CD14-positive monocyte (primary cell): ENCODE data around the gene IFT74. TPM values are rescaled to one million over a fixed set of nuclear protein-coding genes. Genes with fewer than 3 reads are reported as not detected.

Experiments
- DNase-seq, 3 donors: peaks; one replicate each; pipeline ENCODE4 v3.0.0-alpha.2; 2011 to 2022
- H2AFZ ChIP-seq: 2 replicates; pipeline ENCODE4 v1.6.0; 2012; ENCODE audit warnings: mild to moderate bottlenecking, low read depth, low read length, inconsistent platforms; ENCODE audit not compliant: insufficient read depth, poor library complexity, severe bottlenecking
- H3K27ac ChIP-seq, 2 donors: 1 replicate in 1 of 2; 2 replicates in 1 of 2; pipeline ENCODE4 v1.5.1; 2012 to 2013; ENCODE audit warnings: low read length in 2 of 2, control low read depth in 1 of 2, inconsistent platforms in 1 of 2, low read depth in 1 of 2, mild to moderate bottlenecking in 1 of 2
- H3K27me3 ChIP-seq, 2 donors: one replicate each; pipeline versions ENCODE4 v1.6.0 to v1.6.1; 2011 to 2013; ENCODE audit warnings: low read length in 2 of 2; ENCODE audit not compliant: control insufficient read depth in 2 of 2, insufficient read depth in 2 of 2
- H3K36me3 ChIP-seq, 2 donors: replicated peaks in 1 of 2; 1 replicate in 1 of 2; 2 replicates in 1 of 2; pipeline versions ENCODE4 v1.5.1 to v1.6.1; 2012 to 2013; ENCODE audit warnings: low read length in 2 of 2, control low read depth in 1 of 2, inconsistent platforms in 1 of 2, mild to moderate bottlenecking in 1 of 2; ENCODE audit not compliant: insufficient read depth in 2 of 2, control insufficient read depth in 1 of 2
- H3K4me1 ChIP-seq, 2 donors: 1 replicate in 1 of 2; 2 replicates in 1 of 2; pipeline versions ENCODE4 v1.5.1 to v1.6.1; 2012 to 2013; ENCODE audit warnings: low read length in 2 of 2, control low read depth in 1 of 2, inconsistent platforms in 1 of 2, mild to moderate bottlenecking in 1 of 2, moderate library complexity in 1 of 2; ENCODE audit not compliant: insufficient read depth in 2 of 2, control insufficient read depth in 1 of 2
- H3K4me2 ChIP-seq: replicated peaks from 2 replicates; pipeline ENCODE3; 2012; ENCODE audit warnings: low read length, moderate library complexity, mild to moderate bottlenecking; ENCODE audit not compliant: poor library complexity, severe bottlenecking; ENCODE audit errors: extremely low read depth
- H3K4me3 ChIP-seq, 3 experiments: fragments of 200-600 bp in 1 of 3; sonication (generic) in 1 of 3; replicated peaks in 1 of 3; 1 replicate in 2 of 3; 2 replicates in 1 of 3; pipeline ENCODE4 v1.5.1; 2011 to 2013; ENCODE audit warnings: low read length in 3 of 3, mild to moderate bottlenecking in 3 of 3, control low read depth in 2 of 3, low read depth in 2 of 3, inconsistent platforms in 1 of 3, moderate library complexity in 1 of 3
- H3K79me2 ChIP-seq: 2 replicates; pipeline ENCODE4 v1.6.0; 2012; ENCODE audit warnings: mild to moderate bottlenecking, control low read depth, inconsistent platforms, low read length, moderate library complexity; ENCODE audit not compliant: insufficient read depth
- H3K9ac ChIP-seq: 2 replicates; pipeline ENCODE4 v1.6.0; 2017; ENCODE audit warnings: low read length, mild to moderate bottlenecking; ENCODE audit not compliant: insufficient read depth, poor library complexity, severe bottlenecking
- H3K9me3 ChIP-seq, 2 donors: replicated peaks in 1 of 2; 1 replicate in 1 of 2; 2 replicates in 1 of 2; pipeline versions ENCODE4 v1.5.1 to v1.6.1; 2012 to 2013; ENCODE audit warnings: low read length in 2 of 2, control low read depth in 1 of 2; ENCODE audit not compliant: control insufficient read depth in 1 of 2, insufficient read depth in 1 of 2
- H4K20me1 ChIP-seq: 2 replicates; pipeline ENCODE4 v1.6.0; 2012; ENCODE audit warnings: mild to moderate bottlenecking, low read length, control low read depth, moderate library complexity; ENCODE audit not compliant: insufficient read depth
- H3K27ac Mint-ChIP-seq, 7 donors: one replicate each; pipeline ENCODE4 v1.8.0; 2020; ENCODE audit warnings: mild to moderate bottlenecking in 7 of 7, mixed read lengths in 7 of 7, moderate library complexity in 6 of 7, inconsistent platforms in 2 of 7
- H3K27me3 Mint-ChIP-seq, 3 donors: one replicate each; pipeline ENCODE4 v1.8.0; 2021 to 2022; ENCODE audit warnings: low read depth in 3 of 3, mild to moderate bottlenecking in 3 of 3, mixed read lengths in 3 of 3, moderate library complexity in 3 of 3, inconsistent platforms in 1 of 3
- H3K36me3 Mint-ChIP-seq, 2 donors: one replicate each; pipeline ENCODE4 v1.8.0; 2020; ENCODE audit warnings: mixed read lengths in 2 of 2, inconsistent platforms in 1 of 2, mild to moderate bottlenecking in 1 of 2
- H3K4me1 Mint-ChIP-seq: one replicate; pipeline ENCODE4 v1.8.0; 2020; ENCODE audit warnings: mild to moderate bottlenecking, mixed read lengths
- H3K4me3 Mint-ChIP-seq, 2 donors: one replicate each; pipeline ENCODE4 v1.8.0; 2020; ENCODE audit warnings: mild to moderate bottlenecking in 2 of 2, mixed read lengths in 2 of 2, moderate library complexity in 1 of 2
- H3K9me3 Mint-ChIP-seq, 7 donors: one replicate each; pipeline ENCODE4 v1.8.0; 2020 to 2022; ENCODE audit warnings: mixed read lengths in 7 of 7, mild to moderate bottlenecking in 6 of 7, moderate library complexity in 6 of 7, inconsistent platforms in 2 of 7
- WGBS: methylation state at CpG from one replicate; pipeline ENCODE4 v1.1.5; 2013; ENCODE audit warnings: missing lambda C conversion rate; ENCODE audit not compliant: insufficient coverage; 5-methylcytosine and 5-hydroxymethylcytosine counted together
- intact Hi-C, 2 donors: fragments of 100-400 bp; cut with micrococcal nuclease; formaldehyde crosslinking; loops; one replicate each; pipeline versions ENCODE4 v1.15.0 to v1.15.1; 2023
- polyA plus RNA-seq, 3 donors: library from polyadenylated mRNA; depleted of rRNA in 1 of 3; unstranded in 2 of 3; stranded (reverse) in 1 of 3; fragments of 300-500 nt in 2 of 3; fragments of >200 nt in 1 of 3; fragmentation: Illumina TruSeq in 2 of 3; gene quantifications; 1 replicate in 2 of 3; 2 replicates in 1 of 3; pipeline ENCODE4 v1.2.3, GENCODE V29; 2012 to 2021
- TF ChIP-seq, protein P1 (sequence below): fragments of 200-600 bp; IDR thresholded peaks from one replicate; pipeline ENCODE4 v1.8.0; 2022; ENCODE audit warnings: antibody characterized with exemption, mild to moderate bottlenecking

Gene IFT74
- polyA plus RNA-seq, 3 donors: 2.6 to 6.0 (median 3.7) TPM

DNA sequence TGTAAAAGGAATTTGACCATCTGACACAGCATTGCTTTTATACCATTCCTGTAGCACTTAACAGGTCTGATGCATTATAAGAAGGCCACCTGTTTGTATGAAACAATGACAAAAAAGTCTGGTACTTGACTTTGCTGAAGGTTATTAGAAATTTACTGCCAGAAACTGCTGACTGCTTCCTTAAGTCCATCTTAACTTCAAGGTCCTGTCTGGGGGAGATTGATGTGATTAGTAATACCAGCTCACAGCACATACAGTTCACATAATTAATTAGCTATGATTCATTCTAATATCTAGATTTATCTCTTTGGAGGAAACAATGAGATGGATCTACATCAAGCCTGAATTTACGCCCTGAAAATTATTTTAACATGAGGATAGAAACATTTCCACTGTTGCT is 103.2 kb downstream of the IFT74 start:
- Histone ChIP-seq H4K20me1 (no peaks in the 10 kb centered on the region), H3K27ac (no peak overlapping the region)

DNA sequence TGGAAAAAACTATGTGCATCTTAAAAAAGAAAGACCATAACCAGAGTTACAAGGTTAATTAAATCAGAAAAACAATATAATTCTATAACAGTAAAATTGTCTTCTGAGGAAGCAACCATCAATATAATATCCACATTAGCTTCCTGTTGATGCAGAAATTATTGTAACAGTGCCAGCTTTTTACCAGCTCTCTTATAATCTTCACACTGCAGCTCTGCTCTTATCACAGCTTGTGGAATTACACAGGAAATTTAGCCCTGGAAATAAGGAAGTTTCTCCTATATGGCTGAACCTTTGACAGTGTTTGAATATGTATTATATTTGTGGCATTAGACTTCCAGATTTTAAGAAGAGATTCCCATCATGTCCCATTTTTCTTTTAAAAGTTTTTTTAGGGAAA is 103.7 kb downstream of the IFT74 start:
- intact Hi-C loops: no loop called here
- no peaks in the 10 kb centered on the region for H3K79me2 ChIP-seq
- no peak for DNase-seq
- no peaks in the 10 kb centered on the region for H3K4me1 ChIP-seq
- H3K9me3 ChIP-seq: no peaks in the 10 kb centered on the region
- Mint-ChIP-seq H3K9me3 (no peaks in the 10 kb centered on the region), H3K4me3 (no peak overlapping the region), H3K27me3 (no peaks in the 10 kb centered on the region), H3K27ac (no peak overlapping the region), H3K36me3 (peaks cover 2 to 6% of the 10 kb centered on the region in 2 donors), H3K4me1 (no peaks in the 10 kb centered on the region)
- no peak overlapping the region for H3K27ac ChIP-seq
- TF ChIP-seq, protein P1, sequence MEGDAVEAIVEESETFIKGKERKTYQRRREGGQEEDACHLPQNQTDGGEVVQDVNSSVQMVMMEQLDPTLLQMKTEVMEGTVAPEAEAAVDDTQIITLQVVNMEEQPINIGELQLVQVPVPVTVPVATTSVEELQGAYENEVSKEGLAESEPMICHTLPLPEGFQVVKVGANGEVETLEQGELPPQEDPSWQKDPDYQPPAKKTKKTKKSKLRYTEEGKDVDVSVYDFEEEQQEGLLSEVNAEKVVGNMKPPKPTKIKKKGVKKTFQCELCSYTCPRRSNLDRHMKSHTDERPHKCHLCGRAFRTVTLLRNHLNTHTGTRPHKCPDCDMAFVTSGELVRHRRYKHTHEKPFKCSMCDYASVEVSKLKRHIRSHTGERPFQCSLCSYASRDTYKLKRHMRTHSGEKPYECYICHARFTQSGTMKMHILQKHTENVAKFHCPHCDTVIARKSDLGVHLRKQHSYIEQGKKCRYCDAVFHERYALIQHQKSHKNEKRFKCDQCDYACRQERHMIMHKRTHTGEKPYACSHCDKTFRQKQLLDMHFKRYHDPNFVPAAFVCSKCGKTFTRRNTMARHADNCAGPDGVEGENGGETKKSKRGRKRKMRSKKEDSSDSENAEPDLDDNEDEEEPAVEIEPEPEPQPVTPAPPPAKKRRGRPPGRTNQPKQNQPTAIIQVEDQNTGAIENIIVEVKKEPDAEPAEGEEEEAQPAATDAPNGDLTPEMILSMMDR: no peak
- H2AFZ ChIP-seq: no peak overlapping the region
- no peaks in the 10 kb centered on the region for H4K20me1 ChIP-seq
- peaks cover 0 to 11% of the 10 kb centered on the region in 2 donors for H3K36me3 ChIP-seq
- H3K27me3 ChIP-seq: no peaks in the 10 kb centered on the region
- H3K4me3 ChIP-seq: no peak overlapping the region
- H3K9ac ChIP-seq: no peak overlapping the region
- H3K4me2 ChIP-seq: no peak overlapping the region

More for the DNA sequence above, 103.2 kb downstream of the IFT74 start:
- TF ChIP-seq, protein P1: no peak
- no peaks in the 10 kb centered on the region for H3K27me3 ChIP-seq
- peaks cover 0 to 11% of the 10 kb centered on the region in 2 donors for H3K36me3 ChIP-seq
- intact Hi-C loops: no loop called here
- H2AFZ ChIP-seq: no peak overlapping the region
- Mint-ChIP-seq H3K4me1 (no peaks in the 10 kb centered on the region), H3K36me3 (peaks cover 2 to 6% of the 10 kb centered on the region in 2 donors), H3K9me3 (no peaks in the 10 kb centered on the region), H3K27me3 (no peaks in the 10 kb centered on the region), H3K4me3 (no peak overlapping the region), H3K27ac (no peak overlapping the region)
- no peaks in the 10 kb centered on the region for H3K79me2 ChIP-seq
- no peak overlapping the region for H3K4me2 ChIP-seq
- H3K4me3 ChIP-seq: no peak overlapping the region
- H3K9ac ChIP-seq: no peak overlapping the region
- H3K9me3 ChIP-seq: no peaks in the 10 kb centered on the region
- no CpG with 5 or more reads among the region's 1 CpG for WGBS
- H3K4me1 ChIP-seq: no peaks in the 10 kb centered on the region
- DNase-seq: no peak
